ENCODE results near the gene CCRL2. TPM values are rescaled to one million over a fixed set of nuclear protein-coding genes. Genes with fewer than 3 reads are reported as not detected.
"Not testable (repeated sequence)": the region's sequence is repeated elsewhere in the genome, so short reads cannot be mapped to it uniquely, and the experiment has no call there.

Gene CCRL2
- total RNA-seq, 6 experiments from 2014 or later = 0.12 to 0.21 TPM; not detected in 4

GRCh38 chr3:46429250-46429649 lies 22.2 kb downstream of the CCRL2 start:
- Mint-ChIP-seq H3K4me1 (ENCODE audit: low read depth) (peaks cover 14% of the 10 kb centered on the region), H3K27ac (no peak overlapping the region), H3K9me3 (peaks cover 17% of the 10 kb centered on the region), H3K36me3 (ENCODE audit: low read depth) (peaks cover 8% of the 10 kb centered on the region), H3K27me3 (ENCODE audit: insufficient read depth) (peaks cover 18% of the 10 kb centered on the region), H3K4me3 (no peak overlapping the region)
- TF ChIP-seq, protein P1, sequence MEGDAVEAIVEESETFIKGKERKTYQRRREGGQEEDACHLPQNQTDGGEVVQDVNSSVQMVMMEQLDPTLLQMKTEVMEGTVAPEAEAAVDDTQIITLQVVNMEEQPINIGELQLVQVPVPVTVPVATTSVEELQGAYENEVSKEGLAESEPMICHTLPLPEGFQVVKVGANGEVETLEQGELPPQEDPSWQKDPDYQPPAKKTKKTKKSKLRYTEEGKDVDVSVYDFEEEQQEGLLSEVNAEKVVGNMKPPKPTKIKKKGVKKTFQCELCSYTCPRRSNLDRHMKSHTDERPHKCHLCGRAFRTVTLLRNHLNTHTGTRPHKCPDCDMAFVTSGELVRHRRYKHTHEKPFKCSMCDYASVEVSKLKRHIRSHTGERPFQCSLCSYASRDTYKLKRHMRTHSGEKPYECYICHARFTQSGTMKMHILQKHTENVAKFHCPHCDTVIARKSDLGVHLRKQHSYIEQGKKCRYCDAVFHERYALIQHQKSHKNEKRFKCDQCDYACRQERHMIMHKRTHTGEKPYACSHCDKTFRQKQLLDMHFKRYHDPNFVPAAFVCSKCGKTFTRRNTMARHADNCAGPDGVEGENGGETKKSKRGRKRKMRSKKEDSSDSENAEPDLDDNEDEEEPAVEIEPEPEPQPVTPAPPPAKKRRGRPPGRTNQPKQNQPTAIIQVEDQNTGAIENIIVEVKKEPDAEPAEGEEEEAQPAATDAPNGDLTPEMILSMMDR (IDR thresholded peaks at IDR 0.05) = no peak
- no peak for DNase-seq

- no peak for DNase-seq
- H3K4me1 Mint-ChIP-seq (ENCODE audit: low read depth) = peaks cover 14% of the 10 kb centered on the region
- peaks cover 8% of the 10 kb centered on the region for H3K36me3 Mint-ChIP-seq (ENCODE audit: low read depth)
- TF ChIP-seq, protein P1 (IDR thresholded peaks at IDR 0.05) = no peak
- H3K27ac Mint-ChIP-seq = no peak overlapping the region
- H3K4me3 Mint-ChIP-seq = no peak overlapping the region
- peaks cover 20% of the 10 kb centered on the region for H3K27me3 Mint-ChIP-seq (ENCODE audit: insufficient read depth)
- H3K9me3 Mint-ChIP-seq = peaks cover 17% of the 10 kb centered on the region
Observed at GRCh38 chr3:46429671-46430070, 22.6 kb downstream of the CCRL2 start.

DNA sequence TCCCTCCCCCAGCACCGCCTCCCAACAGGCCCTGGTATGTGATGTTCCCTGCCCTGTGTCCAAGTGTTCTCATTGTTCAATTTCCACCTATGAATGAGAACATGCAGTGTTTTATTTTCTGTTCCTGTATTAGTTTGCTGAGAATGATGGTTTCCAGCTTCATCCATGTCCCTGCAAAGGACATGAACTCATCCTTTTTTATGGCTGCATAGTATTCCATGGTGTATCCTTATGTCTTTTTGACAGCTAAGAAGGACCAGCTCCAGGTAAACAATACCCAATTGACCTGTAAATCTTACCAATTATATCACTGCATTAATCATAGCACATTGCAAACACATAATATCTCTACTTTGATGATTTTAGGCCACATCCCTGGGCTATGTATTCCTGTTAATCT lies 23.8 kb downstream of the CCRL2 start:
- H3K36me3 Mint-ChIP-seq (ENCODE audit: low read depth); H3K27ac Mint-ChIP-seq; H3K4me3 Mint-ChIP-seq; DNase-seq: not testable (repeated sequence)
- H3K9me3 Mint-ChIP-seq = peaks cover 17% of the 10 kb centered on the region
- H3K27me3 Mint-ChIP-seq (ENCODE audit: insufficient read depth) = peaks cover 27% of the 10 kb centered on the region
- H3K4me1 Mint-ChIP-seq (ENCODE audit: low read depth) = peaks cover 13% of the 10 kb centered on the region

DNA sequence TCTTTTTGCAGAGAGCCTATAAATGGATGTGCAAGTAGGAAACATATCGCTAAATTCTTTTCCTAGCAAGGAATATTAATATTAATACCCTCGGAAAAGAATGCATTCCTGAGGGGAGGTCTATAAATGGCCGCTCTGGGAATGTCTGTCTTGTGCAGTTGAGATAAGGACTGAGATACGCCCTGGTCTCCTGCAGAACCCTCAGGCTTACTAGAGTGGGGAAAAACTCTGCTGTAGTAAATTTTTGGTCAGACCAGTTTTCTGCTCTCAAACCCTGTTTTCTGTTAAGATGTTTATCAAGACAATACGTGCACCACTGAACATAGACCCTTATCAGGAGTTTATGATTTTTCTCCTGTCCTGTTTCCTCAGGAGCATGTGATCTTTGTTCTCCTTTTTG lies 24.8 kb downstream of the CCRL2 start:
- H3K4me3 Mint-ChIP-seq; H3K4me1 Mint-ChIP-seq (ENCODE audit: low read depth); H3K36me3 Mint-ChIP-seq (ENCODE audit: low read depth); DNase-seq; H3K27ac Mint-ChIP-seq: not testable (repeated sequence)
- H3K9me3 Mint-ChIP-seq = peaks cover 17% of the 10 kb centered on the region
- peaks cover 34% of the 10 kb centered on the region for H3K27me3 Mint-ChIP-seq (ENCODE audit: insufficient read depth)

DNA sequence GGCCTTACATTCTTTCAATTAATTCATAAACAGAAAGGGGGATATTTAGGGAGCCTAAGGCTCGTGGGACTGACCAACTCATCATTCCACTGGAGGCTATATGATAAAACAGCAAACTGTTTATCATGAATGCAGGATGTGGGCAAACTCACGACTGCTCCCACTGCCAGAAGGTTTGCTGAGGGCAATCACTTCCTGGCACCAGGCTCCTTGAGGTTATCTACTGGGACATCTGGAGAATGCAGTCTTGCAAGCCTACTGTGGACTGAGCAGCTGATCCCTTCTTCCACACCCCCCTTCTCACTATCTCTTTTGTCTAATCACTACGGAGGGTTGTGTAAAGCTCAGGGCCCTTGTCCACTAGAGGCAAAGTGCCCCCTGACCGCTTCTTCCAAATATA lies 26.1 kb downstream of the CCRL2 start:
- peaks cover 35% of the 10 kb centered on the region for H3K27me3 Mint-ChIP-seq (ENCODE audit: insufficient read depth)
- H3K27ac Mint-ChIP-seq; H3K4me3 Mint-ChIP-seq; H3K36me3 Mint-ChIP-seq (ENCODE audit: low read depth); H3K4me1 Mint-ChIP-seq (ENCODE audit: low read depth); DNase-seq: not testable (repeated sequence)
- H3K9me3 Mint-ChIP-seq = peaks cover 17% of the 10 kb centered on the region

DNA sequence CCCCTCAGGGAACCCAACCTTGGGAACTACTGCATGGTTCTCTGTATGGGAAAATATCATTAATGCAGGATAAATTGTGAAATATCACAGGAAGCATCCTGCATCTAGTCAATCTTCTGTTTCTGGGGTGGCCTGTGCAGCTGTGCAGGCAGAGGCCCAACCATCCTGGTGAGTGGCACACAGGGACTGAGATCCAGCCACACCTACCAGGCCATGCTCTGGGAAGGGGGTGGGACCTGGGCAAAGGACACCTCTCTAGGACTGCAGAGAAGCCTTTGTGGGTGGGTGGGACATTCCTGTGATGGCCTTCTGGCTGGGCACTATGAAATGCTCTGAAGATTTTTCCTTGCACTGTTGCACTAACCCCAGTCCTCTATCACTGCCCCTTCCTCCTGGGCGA lies 26.8 kb downstream of the CCRL2 start:
- no peak for DNase-seq
- Mint-ChIP-seq H3K9me3 (peaks cover 17% of the 10 kb centered on the region), H3K27me3 (ENCODE audit: insufficient read depth) (peaks cover 36% of the 10 kb centered on the region), H3K36me3 (ENCODE audit: low read depth) (peaks cover 8% of the 10 kb centered on the region), H3K4me1 (ENCODE audit: low read depth) (no peaks in the 10 kb centered on the region), H3K27ac (no peak overlapping the region), H3K4me3 (no peak overlapping the region)
- TF ChIP-seq, protein P1 (IDR thresholded peaks at IDR 0.05) = no peak

- no peak for DNase-seq
- peaks cover 17% of the 10 kb centered on the region for H3K9me3 Mint-ChIP-seq
- TF ChIP-seq, protein P1 (IDR thresholded peaks at IDR 0.05) = no peak
- no peak overlapping the region for H3K27ac Mint-ChIP-seq
- no peak overlapping the region for H3K4me3 Mint-ChIP-seq
- no peaks in the 10 kb centered on the region for H3K4me1 Mint-ChIP-seq (ENCODE audit: low read depth)
- peaks cover 8% of the 10 kb centered on the region for H3K36me3 Mint-ChIP-seq (ENCODE audit: low read depth)
- peaks cover 38% of the 10 kb centered on the region for H3K27me3 Mint-ChIP-seq (ENCODE audit: insufficient read depth)
Observed at GRCh38 chr3:46435081-46435726, 28.1 kb downstream of the CCRL2 start.
